Fibroblast of lung (primary cell): ENCODE measurements around the gene GDF15.

Experiments used
- CTCF ChIP-seq, 2 donors: IDR thresholded peaks in 1 of 2; conservative IDR thresholded peaks in 1 of 2; 1 replicate in 1 of 2; 2 replicates in 1 of 2; pipeline ENCODE4 v1.5.1; 2011 to 2012; ENCODE audit warnings: low read length in 2 of 2, control low read depth in 1 of 2, inconsistent platforms in 1 of 2, low read depth in 1 of 2, mild to moderate bottlenecking in 1 of 2
- EZH2 ChIP-seq: IDR thresholded peaks from 2 replicates; pipeline ENCODE4 v1.5.1; 2012; ENCODE audit warnings: low read length, control low read depth, mild to moderate bottlenecking; ENCODE audit errors: missing control alignments

DNA sequence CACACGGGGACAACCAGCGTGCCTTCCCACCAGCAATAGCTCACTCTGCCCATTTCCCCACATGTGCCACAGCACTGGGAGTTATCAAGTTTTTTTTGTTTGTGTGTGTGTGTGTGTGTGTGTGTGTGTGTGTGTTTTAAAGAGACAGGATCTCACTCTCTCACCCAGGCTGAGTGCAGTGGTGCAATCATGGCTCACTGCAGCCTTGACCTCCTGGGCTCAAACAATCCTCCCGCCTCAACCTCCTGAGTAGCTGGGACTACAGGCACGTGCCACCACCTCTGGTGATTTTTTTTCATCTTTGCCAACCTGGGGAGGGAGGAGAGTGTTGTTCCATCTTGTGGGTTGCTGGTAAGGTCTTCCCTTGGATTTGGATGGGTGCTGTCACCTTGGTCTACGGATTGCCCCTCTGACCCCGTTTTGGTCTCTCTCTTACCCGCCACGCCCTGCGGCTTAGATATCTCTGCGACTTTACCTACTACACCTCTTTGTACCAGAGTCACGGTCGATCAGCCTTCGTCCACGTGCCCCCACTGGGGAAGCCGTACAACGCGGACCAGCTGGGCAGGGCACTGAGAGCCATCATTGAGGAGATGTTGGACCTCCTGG lies 22.9 kb upstream of the GDF15 start:
- TF ChIP-seq CTCF (conservative IDR thresholded peaks at IDR 0.05 in 1 of 2, IDR thresholded peaks at IDR 0.05 in 1 of 2; ENCODE audit: low read depth in 1 of 2, low read length in 2 of 2) (no peak), EZH2 (no peak)
